Prostate gland (tissue), 2 donors: ENCODE measurements around the gene NAV2.

Experiments
- CTCF ChIP-seq, 4 experiments: fragments of 200-600 bp in 2 of 4; fragments of 450-650 bp in 2 of 4; sonication (generic) in 2 of 4; IDR thresholded peaks; 1 replicate in 3 of 4; 2 replicates in 1 of 4; pipeline ENCODE4 v1.5.1; 2016 to 2019; ENCODE audit warnings: antibody characterized with exemption in 4 of 4, mild to moderate bottlenecking in 2 of 4, moderate library complexity in 2 of 4
- POLR2A ChIP-seq: fragments of 450-650 bp; IDR thresholded peaks from one replicate; pipeline ENCODE4 v1.6.1; 2016; ENCODE audit warnings: antibody characterized with exemption, mild to moderate bottlenecking

- TF ChIP-seq CTCF (IDR thresholded peaks at IDR 0.05) = no peak
- TF ChIP-seq POLR2A = peak; percentile 23
Observed at GRCh38 chr11:19777377-19778102, 64.9 kb downstream of the NAV2 start.
